ENCODE measurements around the gene MEAF6.

GRCh38 chr1:37537378-37537777 lies 22.8 kb upstream of the MEAF6 start:
- TF ChIP-seq CTCF (IDR thresholded peaks at IDR 0.05) (peak in 1 of 3 donors; percentile 32), POLR2A (IDR thresholded peaks at IDR 0.05) (no peak), POLR2AphosphoS5 (IDR thresholded peaks at IDR 0.05) (peak in 1 of 3 donors; percentile 46)

Data from breast epithelium (tissue), 3 donors.